Spleen (tissue), 7 donors: ENCODE measurements around the gene L3MBTL3.

Experiments
- POLR2A ChIP-seq, 3 donors: fragments of 450-650 bp; IDR thresholded peaks; one replicate each; pipeline ENCODE4 v1.5.1; 2017; ENCODE audit warnings: antibody characterized with exemption in 3 of 3, mild to moderate bottlenecking in 1 of 3
- POLR2AphosphoS5 ChIP-seq, 3 donors: sonication (generic); formaldehyde crosslinking; IDR thresholded peaks; one replicate each; pipeline ENCODE4 v1.5.1; 2017; ENCODE audit warnings: antibody characterized with exemption in 3 of 3
- TF ChIP-seq, protein P1 (sequence below), 11 experiments: fragments of 200-600 bp in 7 of 11; fragments of 450-650 bp in 4 of 11; sonication (generic) in 4 of 11; IDR thresholded peaks in 8 of 11; conservative IDR thresholded peaks in 3 of 11; 1 replicate in 7 of 11; 2 replicates in 4 of 11; pipeline versions ENCODE4 v1.4.0 to v1.8.0; 2016 to 2021; ENCODE audit warnings: antibody characterized with exemption in 11 of 11, inconsistent platforms in 4 of 11, mild to moderate bottlenecking in 1 of 11
- donor health status: DM: no; HTN: no; CAD: no; lungs with moderate emphysema.
- donor health status: DM: no; HTN: no; CAD: no.
- donor health status: DM: no; HTN: no; CAD: no.

DNA sequence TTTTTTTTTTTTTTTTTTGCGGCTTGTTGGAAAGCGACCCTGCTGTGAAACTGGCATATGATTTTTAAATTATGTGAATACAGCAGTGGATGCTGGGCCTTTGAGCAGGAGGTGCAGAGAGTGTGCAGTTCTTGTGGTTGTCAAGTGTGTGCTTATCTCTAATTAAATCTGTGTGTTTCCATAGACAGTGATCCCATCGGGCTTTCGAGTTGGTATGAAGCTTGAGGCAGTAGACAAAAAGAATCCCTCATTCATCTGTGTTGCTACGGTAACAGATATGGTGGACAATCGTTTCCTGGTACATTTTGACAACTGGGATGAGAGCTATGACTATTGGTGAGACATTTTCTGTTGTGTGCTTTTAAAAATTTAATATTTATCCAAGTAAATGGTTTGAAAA is 52.4 kb downstream of the L3MBTL3 start:
- TF ChIP-seq, protein P1, sequence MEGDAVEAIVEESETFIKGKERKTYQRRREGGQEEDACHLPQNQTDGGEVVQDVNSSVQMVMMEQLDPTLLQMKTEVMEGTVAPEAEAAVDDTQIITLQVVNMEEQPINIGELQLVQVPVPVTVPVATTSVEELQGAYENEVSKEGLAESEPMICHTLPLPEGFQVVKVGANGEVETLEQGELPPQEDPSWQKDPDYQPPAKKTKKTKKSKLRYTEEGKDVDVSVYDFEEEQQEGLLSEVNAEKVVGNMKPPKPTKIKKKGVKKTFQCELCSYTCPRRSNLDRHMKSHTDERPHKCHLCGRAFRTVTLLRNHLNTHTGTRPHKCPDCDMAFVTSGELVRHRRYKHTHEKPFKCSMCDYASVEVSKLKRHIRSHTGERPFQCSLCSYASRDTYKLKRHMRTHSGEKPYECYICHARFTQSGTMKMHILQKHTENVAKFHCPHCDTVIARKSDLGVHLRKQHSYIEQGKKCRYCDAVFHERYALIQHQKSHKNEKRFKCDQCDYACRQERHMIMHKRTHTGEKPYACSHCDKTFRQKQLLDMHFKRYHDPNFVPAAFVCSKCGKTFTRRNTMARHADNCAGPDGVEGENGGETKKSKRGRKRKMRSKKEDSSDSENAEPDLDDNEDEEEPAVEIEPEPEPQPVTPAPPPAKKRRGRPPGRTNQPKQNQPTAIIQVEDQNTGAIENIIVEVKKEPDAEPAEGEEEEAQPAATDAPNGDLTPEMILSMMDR (IDR thresholded peaks at IDR 0.05 in 8 of 11, conservative IDR thresholded peaks at IDR 0.05 in 3 of 11) = no peak
- TF ChIP-seq POLR2A (IDR thresholded peaks at IDR 0.05) (no peak), POLR2AphosphoS5 (IDR thresholded peaks at IDR 0.05) (no peak)
